GM12878 (cell line): ENCODE data around the gene ARHGEF17. TPM values are rescaled to one million over a fixed set of nuclear protein-coding genes. Genes with fewer than 3 reads are reported as not detected.

Experiments
- ATAC-seq: fragments of 200-7000 bp; cut with Tn5 transposase; 3 replicates; pipeline ENCODE4 v1.9.1; 2020; ENCODE audit warnings: mild to moderate bottlenecking, moderate library complexity
- BruUV-seq: library from RNA; stranded (reverse); fragments of 400-500 nt; replicated peaks from 2 replicates; lab custom pipeline; 2021; lab: Mats Ljungman, UMichigan
- CTCF ChIA-PET: fragments of 300-600 bp; sonication (Branson Sonifier 250); formaldehyde crosslinking; extraction: SDS; loops from one replicate; lab custom pipeline; 2021; ENCODE audit warnings: inconsistent platforms; lab: Yijun Ruan, JAX
- POLR2A ChIA-PET: fragments of 350-600 bp; formaldehyde crosslinking; extraction: SDS; loops from one replicate; lab custom pipeline; 2021; ENCODE audit warnings: inconsistent platforms; lab: Charles Lee
- RAD21 ChIA-PET: fragments of 300-600 bp; sonication (Branson Sonifier 250); formaldehyde crosslinking; loops from one replicate; lab custom pipeline; 2023; ENCODE audit warnings: antibody characterized with exemption; ENCODE audit not compliant: unreplicated experiment; lab: Charles Lee
- SMC1A ChIA-PET: fragments of 300-600 bp; sonication (Branson Sonifier 250); formaldehyde crosslinking; loops from one replicate; lab custom pipeline; 2023; ENCODE audit not compliant: unreplicated experiment, uncharacterized antibody; lab: Charles Lee
- DNase-seq: peaks from one replicate; pipeline ENCODE4 v3.0.0-alpha.2; 2011; ENCODE audit warnings: low read depth, low spot score
- FAIRE-seq: peaks from 3 replicates; lab custom pipeline; 2011; peaks lifted over from hg19 to GRCh38; lab: Jason Lieb, UNC
- H2AFZ ChIP-seq: 2 replicates; pipeline ENCODE4 v1.6.0; 2011; ENCODE audit warnings: low read depth, low read length, control low read depth; ENCODE audit not compliant: control insufficient read depth
- H3K27ac ChIP-seq: 2 replicates; pipeline ENCODE4 v1.5.1; 2011; ENCODE audit warnings: control low read depth; ENCODE audit not compliant: control insufficient read depth, insufficient read depth
- H3K27me3 ChIP-seq, 2 experiments: replicated peaks in 1 of 2; 2 replicates each; pipeline versions ENCODE4 v1.6.0 to v1.6.1; 2011; ENCODE audit warnings: low read length in 1 of 2; ENCODE audit not compliant: control insufficient read depth in 2 of 2, insufficient read depth in 2 of 2
- H3K36me3 ChIP-seq, 2 experiments: 2 replicates each; pipeline ENCODE4 v1.5.1; 2011; ENCODE audit warnings: low read length in 1 of 2; ENCODE audit not compliant: control insufficient read depth in 2 of 2, insufficient read depth in 2 of 2
- H3K4me1 ChIP-seq: 2 replicates; pipeline ENCODE4 v1.6.1; 2011; ENCODE audit warnings: mild to moderate bottlenecking, low read length, moderate library complexity, mixed read lengths; ENCODE audit not compliant: control insufficient read depth, insufficient read depth
- H3K4me2 ChIP-seq: 2 replicates; pipeline ENCODE4 v1.6.0; 2011; ENCODE audit warnings: control low read depth; ENCODE audit not compliant: control insufficient read depth, insufficient read depth
- H3K4me3 ChIP-seq: fragments of 200-600 bp; sonication (generic); 2 replicates; pipeline ENCODE4 v1.5.1; 2016
- H3K79me2 ChIP-seq: 2 replicates; pipeline ENCODE4 v1.6.0; 2011; ENCODE audit warnings: low read length; ENCODE audit not compliant: control insufficient read depth, insufficient read depth
- H3K9ac ChIP-seq: 2 replicates; pipeline ENCODE4 v1.8.0; 2011; ENCODE audit warnings: low read length, control low read depth, mixed read lengths; ENCODE audit not compliant: control insufficient read depth, insufficient read depth
- H3K9me3 ChIP-seq: replicated peaks from 3 replicates; pipeline ENCODE4 v1.5.1; 2011; ENCODE audit warnings: mild to moderate bottlenecking, low read length; ENCODE audit not compliant: control insufficient read depth, insufficient read depth
- H4K20me1 ChIP-seq: 2 replicates; pipeline ENCODE4 v1.6.0; 2011; ENCODE audit not compliant: control insufficient read depth, insufficient read depth
- DPF2 ChIP-seq: fragments of 450-650 bp; IDR thresholded peaks from 2 replicates; pipeline ENCODE4 v1.6.1; 2017; ENCODE audit warnings: mild to moderate bottlenecking
- IKZF1 ChIP-seq: fragments of 450-650 bp; conservative IDR thresholded peaks from 2 replicates; pipeline ENCODE4 v1.6.1; 2017; ENCODE audit warnings: antibody characterized with exemption, mild to moderate bottlenecking
- KLF5 ChIP-seq: fragments of 450-650 bp; IDR thresholded peaks from 2 replicates; pipeline ENCODE4 v1.6.1; 2014; ENCODE audit warnings: mild to moderate bottlenecking; ENCODE audit not compliant: partially characterized antibody
- PAX8 ChIP-seq: fragments of 450-650 bp; IDR thresholded peaks from 2 replicates; pipeline ENCODE4 v1.6.1; 2017; ENCODE audit warnings: mild to moderate bottlenecking, moderate library complexity
- WGBS: methylation state at CpG from one replicate; pipeline ENCODE4 v1.1.6; 2016; ENCODE audit warnings: low lambda C conversion rate; ENCODE audit not compliant: insufficient replicate concordance, insufficient coverage; ENCODE audit errors: missing lambda C conversion rate; 5-methylcytosine and 5-hydroxymethylcytosine counted together
- in situ Hi-C: fragments of 300-500 bp; cut with MboI; formaldehyde crosslinking; loops from 9 replicates; pipeline ENCODE4 v1.14.3; 2018; ENCODE audit warnings: mixed read lengths
- intact Hi-C: fragments of 100-400 bp; cut with micrococcal nuclease; formaldehyde crosslinking; loops from one replicate; pipeline ENCODE4 v1.14.2; 2022; ENCODE audit not compliant: unreplicated experiment
- polyA plus RNA-seq, 11 experiments: library from polyadenylated mRNA; depleted of rRNA in 4 of 11; unstranded in 6 of 11; stranded (reverse) in 5 of 11; fragments of >200 nt; fragmentation: Nextera tagmentation in 4 of 11; fragmentation: Illumina TruSeq in 1 of 11; extraction: Ambion mirVana in 4 of 11; extraction: Trizol in 1 of 11; gene quantifications; 1 replicate in 1 of 11; 2 replicates in 10 of 11; pipeline versions ENCODE4 v1.2.1 to v1.2.3, GENCODE V29; 2011 to 2016; ENCODE audit warnings: inconsistent platforms in 2 of 11, missing spikeins in 2 of 11, low read depth in 1 of 11
- total RNA-seq, 4 experiments: library from RNA; depleted of rRNA in 3 of 4; stranded (reverse); fragments of >200 nt in 3 of 4; fragmentation: Illumina TruSeq in 1 of 4; extraction: Trizol in 1 of 4; gene quantifications; 2 replicates each; pipeline versions ENCODE4 v1.2.1 to v1.2.3, GENCODE V29; 2013 to 2021
- TF ChIP-seq, protein P1 (sequence below): fragments of 450-650 bp; formaldehyde crosslinking; IDR thresholded peaks from 2 replicates; pipeline ENCODE4 v1.4.0; 2022; ENCODE audit warnings: mild to moderate bottlenecking, moderate library complexity

ARHGEF17 gene
- total and polyA plus RNA-seq, 10 of the 15 experiments (the other 5 are each of a cell fraction or from before 2014, with no cell fraction given): 0.15 to 11.0 (median 1.7) TPM

DNA sequence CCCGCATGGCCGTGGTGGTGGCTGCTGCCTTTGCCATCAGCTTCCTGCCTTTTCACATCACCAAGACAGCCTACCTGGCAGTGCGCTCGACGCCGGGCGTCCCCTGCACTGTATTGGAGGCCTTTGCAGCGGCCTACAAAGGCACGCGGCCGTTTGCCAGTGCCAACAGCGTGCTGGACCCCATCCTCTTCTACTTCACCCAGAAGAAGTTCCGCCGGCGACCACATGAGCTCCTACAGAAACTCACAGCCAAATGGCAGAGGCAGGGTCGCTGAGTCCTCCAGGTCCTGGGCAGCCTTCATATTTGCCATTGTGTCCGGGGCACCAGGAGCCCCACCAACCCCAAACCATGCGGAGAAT, 10.9 kb upstream of the ARHGEF17 start:
- no peak overlapping the region for H3K4me2 ChIP-seq
- H4K20me1 ChIP-seq: no peaks in the 10 kb centered on the region
- no peak overlapping the region for H3K4me3 ChIP-seq
- CTCF ChIA-PET: interaction anchor here (0.6 to 17.3 kb wide), 10 partner anchors 8 to 224 kb away, joined by 4 to 326 read pairs (median 10); no protein-coding TSS in a partner anchor
- no peaks in the 10 kb centered on the region for H3K9me3 ChIP-seq
- H3K79me2 ChIP-seq: no peaks in the 10 kb centered on the region
- no peaks in the 10 kb centered on the region for H3K36me3 ChIP-seq
- H3K9ac ChIP-seq: no peak overlapping the region
- intact Hi-C loops (no loop called here), in situ Hi-C loops (no loop called here)
- TF ChIP-seq KLF5 (no peak), DPF2 (no peak), PAX8 (no peak), IKZF1 (no peak)
- TF ChIP-seq, protein P1, sequence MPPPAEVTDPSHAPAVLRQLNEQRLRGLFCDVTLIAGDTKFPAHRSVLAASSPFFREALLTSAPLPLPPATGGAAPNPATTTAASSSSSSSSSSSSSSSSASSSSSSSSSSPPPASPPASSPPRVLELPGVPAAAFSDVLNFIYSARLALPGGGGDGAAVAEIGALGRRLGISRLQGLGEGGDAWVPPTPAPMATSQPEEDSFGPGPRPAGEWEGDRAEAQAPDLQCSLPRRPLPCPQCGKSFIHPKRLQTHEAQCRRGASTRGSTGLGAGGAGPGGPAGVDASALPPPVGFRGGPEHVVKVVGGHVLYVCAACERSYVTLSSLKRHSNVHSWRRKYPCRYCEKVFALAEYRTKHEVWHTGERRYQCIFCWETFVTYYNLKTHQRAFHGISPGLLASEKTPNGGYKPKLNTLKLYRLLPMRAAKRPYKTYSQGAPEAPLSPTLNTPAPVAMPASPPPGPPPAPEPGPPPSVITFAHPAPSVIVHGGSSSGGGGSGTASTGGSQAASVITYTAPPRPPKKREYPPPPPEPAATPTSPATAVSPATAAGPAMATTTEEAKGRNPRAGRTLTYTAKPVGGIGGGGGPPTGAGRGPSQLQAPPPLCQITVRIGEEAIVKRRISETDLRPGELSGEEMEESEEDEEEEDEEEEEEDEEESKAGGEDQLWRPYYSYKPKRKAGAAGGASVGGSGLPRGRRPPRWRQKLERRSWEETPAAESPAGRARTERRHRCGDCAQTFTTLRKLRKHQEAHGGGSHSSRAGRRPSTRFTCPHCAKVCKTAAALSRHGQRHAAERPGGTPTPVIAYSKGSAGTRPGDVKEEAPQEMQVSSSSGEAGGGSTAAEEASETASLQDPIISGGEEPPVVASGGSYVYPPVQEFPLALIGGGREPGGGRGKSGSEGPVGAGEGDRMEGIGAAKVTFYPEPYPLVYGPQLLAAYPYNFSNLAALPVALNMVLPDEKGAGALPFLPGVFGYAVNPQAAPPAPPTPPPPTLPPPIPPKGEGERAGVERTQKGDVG: no peak
- BruUV-seq: no TSS peak
- DNase-seq (no peak), ATAC-seq (no peak), FAIRE-seq (no peak)
- 67% methylated on average over 18 of the region's 18 CpGs for WGBS
- no peaks in the 10 kb centered on the region; a peak in 2 of 4 replicates for H3K27me3 ChIP-seq
- RAD21 ChIA-PET: interaction anchor here (0.8 to 13.3 kb wide), 4 partner anchors 10 to 82 kb away, joined by 3 to 227 read pairs (median 8); no protein-coding TSS in a partner anchor
- POLR2A ChIA-PET: no interaction called here
- no peak overlapping the region for H2AFZ ChIP-seq
- no peaks in the 10 kb centered on the region for H3K4me1 ChIP-seq
- H3K27ac ChIP-seq: no peak overlapping the region
- SMC1A ChIA-PET: interaction anchor here (0.9 to 3.0 kb wide), 4 partner anchors 10 to 612 kb away, joined by 3 to 24 read pairs (median 10); partner anchors contain the start of gene ARHGEF17
